Measurements from ENCODE around the gene PTGDR2.

DNA sequence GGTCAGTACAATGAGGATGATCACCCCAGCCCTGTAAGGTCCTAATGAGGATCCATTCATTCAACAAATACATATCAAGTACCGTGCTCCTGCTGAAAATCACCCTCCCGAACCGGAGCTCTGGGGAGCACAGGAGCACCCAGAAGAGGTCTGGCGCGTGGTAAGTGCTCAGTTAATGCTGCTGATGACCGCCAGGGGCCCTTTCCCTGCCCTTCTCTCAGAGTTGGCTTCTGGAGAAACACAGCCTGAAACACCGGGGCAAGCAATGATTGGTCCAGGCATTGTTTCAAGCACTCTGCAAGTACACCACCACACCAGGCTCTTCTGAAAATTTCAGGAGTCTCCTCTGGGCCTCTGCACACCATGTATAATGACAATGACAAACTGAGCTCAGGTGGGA is 17.6 kb downstream of the PTGDR2 start:
- TF ChIP-seq CTCF (conservative IDR thresholded peaks at IDR 0.05; ENCODE audit: low read depth, low read length) (no peak), EZH2 (IDR thresholded peaks at IDR 0.05; ENCODE audit: low read length, unreplicated experiment) (no peak)
